ENCODE measurements around the gene AP5S1.
A peak's percentile ranks its signal among the peaks of the same experiment; 100 is the strongest.

The AP5S1 gene

GRCh38 chr20:3847429-3847940 lies 27.1 kb downstream of the AP5S1 start:
- no peak for TF ChIP-seq CTCF (conservative IDR thresholded peaks at IDR 0.05; ENCODE audit: low read length)
- H3K4me3 ChIP-seq (ENCODE audit: low read length), result peak overlapping the region; percentile 91
- no peak for DNase-seq (ENCODE audit: low read depth)

- DNase-seq (ENCODE audit: low read depth), result no peak
- H3K4me3 ChIP-seq (ENCODE audit: low read length), result no peak overlapping the region
- TF ChIP-seq CTCF (conservative IDR thresholded peaks at IDR 0.05; ENCODE audit: low read length), result no peak
Observed at GRCh38 chr20:3848565-3848964, 28.2 kb downstream of the AP5S1 start.

- no peak for TF ChIP-seq CTCF (conservative IDR thresholded peaks at IDR 0.05; ENCODE audit: low read length)
- DNase-seq (ENCODE audit: low read depth), result peak; percentile 31
- H3K4me3 ChIP-seq (ENCODE audit: low read length), result no peak overlapping the region
Observed at GRCh38 chr20:3854462-3854871, 34.1 kb downstream of the AP5S1 start.

GRCh38 chr20:3857405-3857804 lies 37.1 kb downstream of the AP5S1 start:
- H3K4me3 ChIP-seq (ENCODE audit: low read length), result no peak overlapping the region
- no peak for DNase-seq (ENCODE audit: low read depth)
- no peak for TF ChIP-seq CTCF (conservative IDR thresholded peaks at IDR 0.05; ENCODE audit: low read length)

GRCh38 chr20:3858689-3859088 lies 38.3 kb downstream of the AP5S1 start:
- no peak for TF ChIP-seq CTCF (conservative IDR thresholded peaks at IDR 0.05; ENCODE audit: low read length)
- DNase-seq (ENCODE audit: low read depth), result no peak
- H3K4me3 ChIP-seq (ENCODE audit: low read length), result no peak overlapping the region

GRCh38 chr20:3861191-3861590 lies 40.8 kb downstream of the AP5S1 start:
- no peak overlapping the region for H3K4me3 ChIP-seq (ENCODE audit: low read length)
- no peak for DNase-seq (ENCODE audit: low read depth)
- no peak for TF ChIP-seq CTCF (conservative IDR thresholded peaks at IDR 0.05; ENCODE audit: low read length)

GRCh38 chr20:3862333-3862732 lies 42.0 kb downstream of the AP5S1 start:
- no peak overlapping the region for H3K4me3 ChIP-seq (ENCODE audit: low read length)
- no peak for TF ChIP-seq CTCF (conservative IDR thresholded peaks at IDR 0.05; ENCODE audit: low read length)
- DNase-seq (ENCODE audit: low read depth), result no peak

Data from AG10803 (cell line).